Measurements from ENCODE around the gene SMYD3.

SMYD3 gene

GRCh38 chr1:246152986-246153431, 354.1 kb downstream of the SMYD3 start:
- no peak for DNase-seq
- intact Hi-C loops (cut with DNase I), result no loop called here

GRCh38 chr1:246151796-246152434, 355.2 kb downstream of the SMYD3 start:
- no peak for DNase-seq
- intact Hi-C loops (cut with DNase I), result no loop called here

GRCh38 chr1:246149543-246149942, 357.5 kb downstream of the SMYD3 start:
- intact Hi-C loops (cut with DNase I), result no loop called here
- no peak for DNase-seq

- intact Hi-C loops (cut with DNase I), result no loop called here
- DNase-seq, result no peak
These were observed 359.3 kb downstream of the SMYD3 start for GRCh38 chr1:246147524-246148461.

- DNase-seq, result no peak
- intact Hi-C loops (cut with DNase I), result no loop called here
These were observed 360.1 kb downstream of the SMYD3 start for GRCh38 chr1:246146804-246147523.

GRCh38 chr1:246145900-246146299, 361.2 kb downstream of the SMYD3 start:
- intact Hi-C loops (cut with DNase I), result no loop called here
- no peak for DNase-seq

GRCh38 chr1:246144931-246145330, 362.1 kb downstream of the SMYD3 start:
- no peak for DNase-seq
- intact Hi-C loops (cut with DNase I), result no loop called here

- no peak for DNase-seq
- intact Hi-C loops (cut with DNase I), result no loop called here
These were observed 364.7 kb downstream of the SMYD3 start for GRCh38 chr1:246142320-246142893.

GRCh38 chr1:246141306-246141705, 365.8 kb downstream of the SMYD3 start:
- no peak for DNase-seq
- intact Hi-C loops (cut with DNase I), result no loop called here

GRCh38 chr1:246139745-246140182, 367.3 kb downstream of the SMYD3 start:
- DNase-seq, result no peak
- intact Hi-C loops (cut with DNase I), result no loop called here

GRCh38 chr1:246138781-246139180, 368.3 kb downstream of the SMYD3 start:
- intact Hi-C loops (cut with DNase I), result no loop called here
- DNase-seq, result no peak

GRCh38 chr1:246136477-246136876, 370.6 kb downstream of the SMYD3 start:
- intact Hi-C loops (cut with DNase I), result no loop called here
- DNase-seq, result no peak

- no peak for DNase-seq
- intact Hi-C loops (cut with DNase I), result no loop called here
These were observed 372.3 kb downstream of the SMYD3 start for GRCh38 chr1:246134789-246135188.

GRCh38 chr1:246131095-246131494, 376.0 kb downstream of the SMYD3 start:
- intact Hi-C loops (cut with DNase I), result no loop called here
- no peak for DNase-seq

- intact Hi-C loops (cut with DNase I), result no loop called here
- no peak for DNase-seq
These were observed 378.5 kb downstream of the SMYD3 start for GRCh38 chr1:246128494-246129069.

GRCh38 chr1:246126580-246126979, 380.5 kb downstream of the SMYD3 start:
- intact Hi-C loops (cut with DNase I), result no loop called here
- no peak for DNase-seq

GRCh38 chr1:246122071-246122470, 385.0 kb downstream of the SMYD3 start:
- intact Hi-C loops (cut with DNase I), result no loop called here
- DNase-seq, result no peak

- no peak for DNase-seq
- intact Hi-C loops (cut with DNase I), result no loop called here
These were observed 385.5 kb downstream of the SMYD3 start for GRCh38 chr1:246121533-246121932.

Measured in head of caudate nucleus (tissue), 42 donors.